Measurements from ENCODE around the gene SPON1.

GRCh38 chr11:14270690-14271542 is 308.4 kb downstream of the SPON1 start:
- TF ChIP-seq POLR2AphosphoS5 (IDR thresholded peaks at IDR 0.05; ENCODE audit: borderline replicate concordance, low read depth, low read length) (no peak), EZH2 (IDR thresholded peaks at IDR 0.05) (no peak), FOXP2 (optimal IDR thresholded peaks at IDR 0.05; ENCODE audit: control extremely low read depth, extremely low read length, insufficient read depth) (no peak)

Measured in SK-N-MC (cell line).